Epidermal melanocyte (primary cell): Measurements from ENCODE around the gene APPL1.
"Not testable (repeated sequence)": the region's sequence is repeated elsewhere in the genome, so short reads cannot be mapped to it uniquely, and the experiment has no call there.

Source experiments
- DNase-seq: peaks from one replicate; pipeline ENCODE4 v3.0.0; 2011; ENCODE audit warnings: low spot score; ENCODE audit not compliant: insufficient read length

The APPL1 gene

DNA sequence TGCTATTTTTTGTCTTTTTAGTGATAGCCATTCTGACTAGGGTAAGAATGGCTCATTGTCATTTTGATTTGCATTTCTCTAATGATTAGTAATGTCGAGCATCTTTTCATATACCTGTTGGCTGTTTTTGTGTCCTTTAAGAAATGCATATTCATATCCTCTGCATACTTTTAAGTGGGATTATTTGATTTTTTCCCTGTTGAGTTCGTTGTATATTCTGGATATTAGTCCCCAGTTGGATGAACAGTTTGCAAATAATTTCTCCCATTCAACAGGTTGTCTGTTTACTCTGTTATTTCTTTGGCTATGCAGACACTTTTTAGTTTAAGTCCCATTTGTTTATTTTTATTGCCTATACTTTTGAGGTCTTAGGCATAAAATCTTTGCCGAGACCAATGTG, 34.4 kb downstream of the APPL1 start:
- no peak for DNase-seq

DNA sequence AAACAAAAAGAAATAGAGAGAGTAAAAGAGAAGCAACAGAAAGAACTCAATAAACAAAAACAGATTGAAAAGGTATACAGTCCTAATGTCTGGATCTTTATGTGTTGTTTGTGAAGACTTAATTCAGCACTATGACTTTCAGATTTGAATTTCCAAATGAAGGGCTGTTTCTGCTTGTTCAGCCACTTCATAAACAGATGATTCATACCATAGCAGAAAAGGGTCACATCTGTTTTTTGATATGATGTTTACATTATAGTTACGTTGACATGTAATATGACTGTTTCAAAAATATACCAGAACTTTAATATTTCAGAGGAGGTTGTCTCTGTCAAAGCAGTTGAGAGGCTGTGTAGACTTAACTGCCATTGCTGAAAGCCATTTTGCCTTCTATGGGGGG, 40.9 kb downstream of the APPL1 start:
- DNase-seq, result no peak

- DNase-seq, result no peak
These were observed 47.3 kb downstream of the APPL1 start for GRCh38 chr3:57274845-57275244.

GRCh38 chr3:57275393-57275792, 47.9 kb downstream of the APPL1 start:
- no peak for DNase-seq

GRCh38 chr3:57278237-57278636, 50.7 kb downstream of the APPL1 start:
- DNase-seq, result no peak

DNA sequence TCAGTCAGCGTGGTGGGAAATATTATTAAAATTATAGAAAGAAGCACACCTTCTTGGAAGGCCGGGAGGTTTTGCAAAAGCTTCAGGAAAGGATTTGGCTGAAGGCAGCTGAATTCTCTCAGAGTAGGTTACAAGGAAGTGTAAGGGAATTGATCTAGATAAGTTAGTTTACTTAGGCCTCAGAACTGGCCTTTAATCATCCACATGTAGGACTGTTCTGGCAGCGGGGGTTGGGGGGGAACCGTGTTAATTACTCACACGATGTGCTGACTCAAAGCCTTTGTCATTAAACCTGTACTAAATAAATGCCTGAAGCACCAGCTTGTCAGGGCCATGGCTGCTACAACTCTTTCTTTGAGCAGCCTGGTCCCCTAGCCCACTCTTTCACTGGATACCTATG, 52.2 kb downstream of the APPL1 start:
- DNase-seq, result no peak

DNA sequence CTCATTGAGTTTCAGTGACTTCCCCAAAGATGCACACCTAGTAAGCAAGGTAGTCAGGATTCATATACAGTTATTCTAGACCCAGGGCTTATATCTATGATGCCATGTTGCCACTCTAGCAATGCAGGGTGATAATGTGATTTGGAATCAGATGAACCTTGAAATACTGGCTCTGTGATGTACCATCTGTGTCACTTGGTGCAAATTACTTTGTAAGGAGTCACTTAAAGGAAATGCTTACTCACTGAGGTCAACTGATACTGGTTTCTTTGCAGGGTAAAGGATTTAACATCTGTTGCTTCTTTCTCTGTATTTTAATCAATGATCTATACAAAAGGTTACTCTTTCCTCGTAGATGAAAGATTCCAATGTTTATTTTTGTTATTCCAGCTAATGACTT, 54.2 kb downstream of the APPL1 start:
- no peak for DNase-seq

- no peak for DNase-seq
These were observed 55.8 kb downstream of the APPL1 start for GRCh38 chr3:57283334-57283733.

GRCh38 chr3:57287205-57287604, 59.7 kb downstream of the APPL1 start:
- DNase-seq, result no peak

DNA sequence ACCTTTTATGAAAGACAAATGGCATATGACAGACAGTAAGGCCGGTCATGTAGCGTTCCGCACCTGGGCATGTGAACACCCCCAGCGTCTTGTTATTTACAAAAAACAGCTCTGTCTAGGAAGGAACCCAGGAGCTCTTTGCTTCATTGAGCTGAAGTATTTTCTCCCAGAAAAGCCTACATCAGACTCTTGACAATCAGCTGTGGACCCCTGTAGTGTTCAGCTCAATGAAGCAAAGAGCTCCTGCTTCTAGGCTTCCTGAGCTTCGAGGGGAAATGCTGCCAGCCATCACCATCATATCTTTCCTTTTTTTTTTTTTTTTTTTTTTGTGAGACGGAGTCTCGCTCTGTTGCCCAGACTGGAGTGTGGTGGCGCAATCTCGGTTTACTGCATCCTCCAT, 60.9 kb downstream of the APPL1 start:
- DNase-seq, result no peak

DNA sequence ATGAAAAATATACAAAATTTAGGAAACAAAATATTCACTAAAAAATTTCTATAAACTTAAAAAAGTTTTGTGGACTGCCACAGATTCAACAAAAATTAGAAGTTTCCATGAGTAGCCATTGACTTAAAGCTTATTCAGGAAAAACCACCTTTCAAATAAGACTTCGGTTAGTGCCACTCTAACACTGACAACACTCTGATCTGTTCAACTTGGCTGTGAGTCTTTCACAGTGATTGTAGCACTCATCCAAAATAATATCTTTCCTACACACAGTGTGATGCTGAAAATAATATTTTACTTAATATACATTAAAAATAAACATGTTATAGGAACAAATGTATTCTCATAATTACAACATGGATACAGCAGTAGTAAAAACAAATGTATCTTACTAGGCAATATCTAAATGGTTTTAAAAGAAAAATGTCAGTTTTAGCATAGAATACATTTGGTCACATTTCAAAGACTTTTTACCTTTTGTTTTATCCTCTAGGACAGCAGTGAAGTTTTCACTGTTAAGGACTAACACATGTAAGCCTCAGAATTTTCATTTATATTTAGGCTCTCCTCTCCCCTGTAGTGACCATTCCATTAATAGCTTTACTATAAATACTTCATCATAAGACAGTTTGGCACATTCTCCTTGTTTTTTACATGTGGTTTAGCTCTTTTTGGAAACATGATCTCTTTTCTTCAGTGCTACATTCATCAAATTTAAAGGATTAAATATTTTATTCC, 64.8 kb downstream of the APPL1 start, which contains the start of gene ASB14:
ASB14 (minus strand) TSS at position 527 of the 738 bp plus-strand sequence. CDS start 652 bp downstream, outside the sequence.
- no peak for DNase-seq

DNA sequence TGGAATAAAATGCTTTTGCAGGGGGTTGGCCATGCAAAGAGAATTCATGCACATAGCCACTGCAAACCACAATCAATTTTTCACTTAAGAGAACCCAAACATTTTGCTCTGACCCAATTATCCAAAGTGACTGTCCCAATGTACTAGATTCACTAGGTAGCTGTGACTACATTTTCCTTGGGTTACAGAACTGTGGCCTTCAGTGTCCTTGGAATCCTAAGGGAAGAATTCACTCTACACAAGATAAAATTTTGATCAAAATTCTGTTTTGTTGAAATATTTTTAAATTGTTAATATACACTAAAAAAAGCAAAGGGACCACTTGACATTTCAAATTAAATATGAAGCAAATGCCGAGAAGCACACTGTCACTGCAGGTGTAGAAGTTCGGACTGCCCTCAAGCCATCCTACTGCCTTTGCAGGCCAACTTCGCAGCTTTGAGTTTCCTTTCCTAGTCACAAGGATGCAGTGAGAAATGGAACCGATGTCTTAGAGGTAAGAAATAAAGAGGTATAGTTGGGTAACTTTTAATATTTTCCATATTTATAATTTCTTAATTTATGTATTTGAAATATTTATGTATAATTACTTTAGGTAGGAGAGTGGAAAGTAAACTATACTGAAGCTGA, 65.5 kb downstream of the APPL1 start:
- no peak for DNase-seq

DNA sequence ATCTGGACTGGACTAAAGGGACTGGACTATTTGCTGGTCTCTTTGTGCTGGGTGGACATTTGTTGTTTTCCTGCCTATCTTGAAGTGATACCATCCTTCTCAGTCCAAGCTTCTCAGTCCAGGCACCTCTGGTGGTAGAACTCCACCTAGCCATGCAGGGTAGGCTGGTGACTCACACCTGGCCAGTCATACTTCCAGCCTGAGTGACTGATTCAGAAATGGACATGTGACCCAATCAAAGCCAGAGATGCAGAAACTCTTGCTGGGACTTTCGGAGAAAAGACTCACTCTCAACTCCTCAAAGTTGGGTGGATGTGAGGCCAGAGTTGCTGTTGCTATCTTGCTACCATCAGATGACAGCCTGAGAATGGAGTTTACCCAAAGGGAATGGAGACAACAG, 70.5 kb downstream of the APPL1 start:
- no peak for DNase-seq

DNA sequence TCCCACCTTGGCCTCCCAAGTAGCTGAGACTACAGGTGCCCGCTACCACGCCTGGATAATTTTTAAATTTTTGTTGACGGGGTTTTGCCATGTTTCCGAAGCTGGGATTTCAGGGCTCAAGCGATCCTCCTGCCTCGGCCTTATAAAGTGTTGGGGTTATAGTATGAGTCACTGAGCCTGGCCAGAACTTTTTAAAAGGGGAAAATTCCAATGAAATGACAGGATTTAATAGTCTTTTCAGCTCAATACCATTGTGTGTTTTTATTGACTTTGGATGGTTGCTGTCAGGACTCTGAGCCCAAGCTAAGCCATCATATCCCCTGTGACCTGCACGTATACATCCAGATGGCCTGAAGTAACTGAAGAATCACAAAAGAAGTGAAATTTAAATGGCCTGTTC, 76.0 kb downstream of the APPL1 start:
- DNase-seq, result not testable (repeated sequence)

DNA sequence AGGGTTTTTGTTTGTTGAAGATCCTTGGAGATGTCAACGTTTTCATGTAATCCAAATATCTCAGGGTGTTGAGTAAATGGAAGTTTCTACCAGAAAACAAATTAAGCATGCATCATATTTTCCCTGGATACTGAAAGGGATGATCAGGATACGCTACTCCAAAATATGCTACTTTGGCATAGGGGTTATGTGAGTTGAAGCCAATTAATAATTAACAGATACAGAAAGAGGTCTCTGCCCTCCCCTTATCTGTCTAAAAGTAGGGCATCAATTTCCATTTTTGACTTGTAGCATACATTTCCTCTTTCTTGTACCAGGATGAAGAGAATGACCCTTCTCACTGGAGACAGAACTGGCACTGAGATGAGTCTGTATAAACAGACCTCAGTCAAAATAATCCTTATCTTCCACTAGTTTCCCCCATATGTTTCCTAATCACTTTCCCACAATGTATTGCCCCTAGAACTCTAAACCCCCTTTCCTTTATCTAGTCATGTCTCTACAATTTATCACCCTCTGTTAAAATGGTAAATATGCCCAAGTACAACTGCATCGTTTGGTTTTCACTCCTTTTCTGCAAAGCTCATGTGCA, 82.3 kb downstream of the APPL1 start:
- no peak for DNase-seq

- DNase-seq, result no peak
These were observed 86.7 kb downstream of the APPL1 start for GRCh38 chr3:57314204-57314603.
